ENCODE data around the gene PRPF40B.
"Not testable (repeated sequence)": the region's sequence is repeated elsewhere in the genome, so short reads cannot be mapped to it uniquely, and the experiment has no call there.

Gene PRPF40B

DNA sequence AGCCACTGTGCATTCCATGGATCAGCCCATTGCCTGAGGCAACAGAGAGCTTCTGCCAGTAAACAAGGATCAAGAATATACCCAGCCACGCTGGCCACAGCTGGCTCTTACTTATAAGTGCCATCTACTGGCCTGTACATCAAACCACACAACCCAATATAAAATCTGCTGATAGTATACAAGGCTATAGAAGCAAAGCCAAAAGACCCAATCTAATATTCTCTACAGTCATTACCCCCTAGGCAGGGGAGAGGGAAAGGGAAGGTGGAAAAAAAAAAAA, 13.5 kb upstream of the PRPF40B start:
- DNase-seq = no peak

DNA sequence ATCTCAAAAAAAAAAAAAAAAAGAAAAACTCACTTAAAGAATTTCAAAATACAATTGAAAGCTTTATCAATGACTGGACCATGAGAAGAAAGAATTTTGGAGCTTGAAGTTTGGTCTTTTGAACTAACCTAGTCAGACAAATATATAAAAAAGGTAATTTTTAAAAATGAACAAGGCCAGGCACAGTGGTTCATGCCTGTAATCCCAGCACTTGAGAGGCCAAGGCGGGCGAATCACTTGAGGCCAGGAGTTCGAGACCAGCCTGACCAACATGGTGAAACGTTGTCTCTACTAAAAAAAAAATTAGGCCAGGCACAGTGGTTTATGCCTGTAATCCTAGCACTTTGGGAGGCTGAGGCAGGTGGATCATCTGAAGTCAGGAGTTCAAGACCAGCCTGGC, 12.6 kb upstream of the PRPF40B start:
- DNase-seq = not testable (repeated sequence)

DNA sequence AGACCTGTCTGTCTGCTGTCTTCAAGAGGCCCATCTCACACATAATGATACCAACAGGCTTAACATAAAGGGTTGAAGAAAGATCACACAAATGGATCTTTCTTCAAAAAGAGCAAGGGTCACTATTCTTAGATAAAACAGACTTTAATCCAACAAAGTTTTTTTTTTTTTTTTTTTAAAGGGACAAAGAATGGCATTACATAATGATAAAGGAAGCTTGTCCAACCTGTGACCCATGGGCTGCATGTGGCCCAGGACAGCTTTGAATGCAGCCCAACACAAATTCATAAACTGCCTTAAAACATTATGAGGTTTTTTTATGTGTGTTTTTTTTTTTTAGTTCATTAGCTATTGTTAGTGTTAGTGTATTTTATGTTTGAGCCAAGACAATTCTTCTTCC, 11.2 kb upstream of the PRPF40B start:
- DNase-seq = no peak

DNA sequence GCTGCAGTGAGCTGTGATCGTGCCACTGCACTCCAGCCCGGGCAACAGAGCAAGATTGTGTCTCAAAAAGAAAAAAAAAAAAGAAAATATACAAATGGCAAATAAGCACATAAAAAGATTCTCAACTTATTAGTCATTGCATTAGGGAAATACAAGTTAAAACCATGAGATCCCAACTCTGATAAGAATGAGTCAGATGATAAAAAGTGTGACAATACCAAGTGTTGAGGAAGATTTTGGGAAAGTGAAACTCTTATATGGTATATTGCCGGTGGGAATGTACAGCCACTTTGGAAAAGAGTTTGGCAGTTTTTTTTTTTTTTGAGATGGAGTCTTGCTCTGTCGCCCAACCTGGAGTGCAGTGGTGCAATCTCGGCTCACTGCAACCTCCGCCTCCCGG, 7.6 kb upstream of the PRPF40B start:
- DNase-seq = no peak

DNA sequence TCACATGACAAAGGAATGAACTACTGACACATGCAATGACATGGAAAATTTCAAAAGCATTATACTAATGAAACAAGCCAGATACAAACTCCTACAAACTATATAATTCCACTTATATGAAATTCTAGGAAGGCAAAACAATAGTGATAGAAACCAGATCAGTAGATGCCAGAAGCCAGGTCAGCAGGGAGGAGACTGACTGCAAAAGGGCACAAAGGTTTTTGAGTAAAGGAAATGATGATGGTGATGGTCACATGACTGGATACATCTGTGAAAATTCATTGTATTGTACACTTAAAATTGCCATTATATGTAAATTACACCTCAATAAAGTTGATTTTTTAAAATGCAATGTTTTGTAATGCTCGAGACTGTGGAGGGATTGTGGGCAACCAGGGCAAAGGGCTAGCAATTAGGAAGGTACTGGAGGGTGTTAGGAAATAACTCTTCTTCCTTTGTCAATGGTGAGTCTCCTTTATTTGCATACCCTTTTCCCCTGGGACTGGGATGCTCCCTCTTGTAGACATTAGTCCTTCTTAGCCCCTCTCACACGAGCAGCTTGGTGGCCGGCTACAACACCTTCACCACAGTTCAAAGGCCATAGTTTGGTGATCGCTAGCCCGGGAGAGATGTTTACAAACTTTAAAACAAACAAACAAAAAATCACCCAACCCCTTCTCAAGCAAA, 6.7 kb upstream of the PRPF40B start:
- DNase-seq = no peak

DNA sequence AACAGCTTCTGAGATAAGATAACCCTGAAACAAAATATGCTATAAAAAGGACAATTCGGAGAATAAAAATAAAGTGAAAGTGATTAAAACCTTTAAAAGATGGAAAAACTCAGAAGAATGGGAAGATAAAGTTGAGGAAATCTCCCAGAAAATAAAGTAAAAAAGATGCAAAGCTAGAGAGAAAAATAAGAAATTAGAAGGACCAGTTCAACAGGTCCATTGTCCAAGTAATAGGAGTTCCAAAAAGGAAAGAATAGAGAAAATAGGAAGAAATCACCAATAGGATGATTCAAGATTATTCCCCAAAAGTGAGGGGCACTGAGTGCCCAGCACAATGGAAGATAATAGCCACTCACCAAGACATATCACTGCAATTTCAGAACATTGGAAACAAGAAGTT, 4.8 kb upstream of the PRPF40B start:
- no peak for DNase-seq

DNA sequence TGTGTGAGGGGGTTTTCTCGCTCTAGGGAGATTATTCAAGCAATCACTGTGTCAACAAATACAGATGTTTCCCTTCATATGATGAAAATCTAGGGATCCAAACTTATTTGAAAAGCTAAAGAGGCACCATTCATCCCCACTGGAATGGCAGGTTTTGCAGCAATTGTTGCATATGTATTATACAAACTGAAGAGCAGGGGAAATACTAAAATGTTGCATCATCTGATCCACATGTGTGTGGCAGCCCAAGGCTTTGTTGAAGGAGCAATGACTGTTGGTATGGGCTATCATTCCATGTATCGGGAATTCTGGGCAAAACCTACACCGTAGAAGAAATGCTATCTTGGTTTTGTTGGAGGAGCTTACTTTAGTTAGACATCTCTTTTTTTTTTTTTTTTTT, 4.1 kb upstream of the PRPF40B start:
- no peak for DNase-seq

DNA sequence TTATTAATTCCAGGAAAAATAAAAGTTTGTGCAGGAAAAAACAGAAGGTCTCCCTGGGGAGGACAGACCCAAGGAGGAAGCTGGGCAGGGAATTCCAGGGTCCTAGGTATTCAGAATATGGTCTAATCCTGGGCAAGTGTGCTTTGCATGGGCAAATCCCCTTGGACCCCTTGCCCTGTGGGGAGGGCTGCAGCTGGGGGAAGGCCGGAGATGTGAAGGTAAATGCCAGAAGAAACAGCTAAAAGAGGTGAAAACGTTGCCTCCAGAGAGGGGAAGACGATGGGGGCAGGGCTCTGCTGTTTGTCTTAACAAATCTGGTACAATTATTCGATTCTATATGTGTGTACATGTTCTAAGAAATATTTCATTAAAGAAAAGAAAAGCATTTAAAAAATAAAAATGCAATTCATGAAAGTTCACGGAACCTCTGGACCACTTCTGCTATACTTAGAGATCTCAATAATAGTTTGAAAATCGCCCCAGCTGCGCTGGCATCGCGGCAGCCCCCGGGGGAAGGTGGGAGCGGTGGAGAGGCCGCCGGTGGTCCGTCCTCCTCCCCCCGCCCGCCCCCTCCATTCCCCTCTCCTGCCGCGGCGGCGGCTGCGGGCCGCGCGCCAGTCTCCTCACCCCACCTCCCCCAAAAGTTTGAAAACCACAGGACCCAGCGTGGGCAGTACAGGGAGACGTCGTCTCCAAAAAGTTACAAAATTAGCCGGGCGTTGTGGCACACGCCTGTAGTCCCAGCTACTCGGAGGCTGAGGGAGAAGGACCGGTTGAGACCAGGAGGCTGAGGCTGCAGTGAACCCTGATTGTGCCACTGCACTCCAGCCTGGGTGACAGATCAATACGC, 1.5 kb upstream of the PRPF40B start:
- peak in 1 of 2 experiments; percentile 21 for DNase-seq

DNA sequence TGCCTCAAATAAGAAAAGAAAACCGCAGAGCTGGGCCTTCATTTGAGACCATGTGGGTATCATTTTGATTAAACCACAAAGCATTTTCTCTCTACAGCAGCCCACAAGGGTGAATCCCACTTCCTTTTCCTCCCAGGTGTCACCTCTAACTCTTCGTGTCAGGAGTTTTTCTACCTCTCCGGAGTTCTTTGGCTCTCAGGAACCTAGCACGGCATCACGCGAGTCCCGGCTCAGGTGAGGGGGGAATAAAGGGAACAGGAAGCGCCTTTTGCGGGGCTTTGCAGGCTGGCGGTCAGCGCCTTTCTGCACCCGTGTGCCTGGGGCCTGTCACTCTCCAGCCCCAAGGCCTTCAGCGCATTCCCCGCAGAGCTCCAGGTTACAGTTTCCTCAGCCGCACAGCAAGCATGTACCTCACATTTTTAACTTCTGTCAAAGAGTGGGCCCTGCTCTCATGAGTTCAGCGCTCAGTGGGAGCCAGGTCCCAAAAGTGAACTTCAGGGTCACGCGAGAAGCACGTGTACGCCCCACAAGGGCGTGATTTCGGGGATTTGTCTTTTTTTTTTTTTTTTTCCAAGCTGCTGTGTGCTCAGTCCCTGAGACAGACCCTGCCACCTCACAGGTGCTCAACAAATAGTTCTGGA, 740 bp upstream of the PRPF40B start:
- peak; percentile 18 to 35 for DNase-seq

DNA sequence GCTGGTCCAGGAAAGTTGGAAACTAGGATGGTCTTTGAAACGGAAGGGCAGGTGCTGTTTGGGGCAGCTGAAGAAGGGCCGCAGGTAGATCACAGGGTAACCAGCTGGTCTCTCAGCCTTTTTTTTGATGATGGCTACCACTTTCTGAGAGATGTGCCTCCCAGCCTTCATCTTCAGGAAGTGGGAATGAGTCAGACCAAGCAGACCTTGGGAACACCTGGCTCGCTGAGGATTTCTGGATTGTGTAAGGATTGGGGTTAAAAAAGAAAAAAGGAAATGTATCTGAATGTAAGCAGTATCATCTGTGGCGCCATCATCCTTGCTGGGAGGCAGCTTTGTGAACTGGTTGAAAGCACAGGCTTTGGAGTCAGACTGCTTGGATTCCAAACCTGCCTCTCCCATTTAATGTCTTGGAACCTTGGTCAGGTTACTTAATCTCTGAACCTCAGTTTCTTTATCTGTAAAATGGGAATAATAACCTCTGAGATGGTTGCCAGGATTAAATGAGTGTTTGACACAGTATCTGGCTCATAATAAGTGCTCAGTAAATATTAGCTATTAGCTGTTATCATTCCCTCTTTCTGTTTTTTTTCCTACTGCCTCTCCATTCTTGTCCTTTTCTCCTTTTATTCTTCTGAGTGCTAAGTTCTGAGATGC, 1.7 kb downstream of the PRPF40B start:
- no peak for DNase-seq

DNA sequence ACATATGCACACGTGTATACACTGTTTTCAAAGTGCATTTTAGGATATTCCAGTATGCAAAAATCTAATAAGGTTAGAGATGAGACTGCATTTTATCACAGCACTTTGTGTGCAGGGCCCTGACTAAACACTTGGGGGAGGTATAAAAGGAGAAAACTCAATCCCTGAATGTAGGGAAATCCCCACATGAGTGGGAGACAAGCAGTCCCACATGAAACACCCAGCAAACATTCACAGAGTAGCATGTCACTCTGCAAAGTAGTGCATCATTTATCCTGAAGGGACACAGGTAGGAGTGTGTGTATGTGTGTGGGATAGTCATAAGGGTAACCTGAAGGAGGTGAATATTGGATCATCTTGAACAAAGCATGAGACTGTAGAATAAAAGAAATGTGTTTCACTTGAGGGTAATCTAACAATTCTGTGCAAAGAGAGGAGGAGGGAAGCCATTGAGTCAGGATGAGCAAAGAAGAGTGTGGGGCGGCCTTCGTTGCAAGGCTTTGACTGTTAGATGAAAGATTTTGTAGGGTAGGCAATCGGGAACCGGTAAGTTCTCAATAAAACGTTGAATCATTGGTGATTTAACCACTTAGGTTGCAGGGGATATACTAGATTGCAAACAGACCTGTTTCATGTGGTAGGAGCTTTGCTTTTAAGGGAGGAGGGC, 2.9 kb downstream of the PRPF40B start:
- peak in 1 of 2 experiments; percentile 37 for DNase-seq

DNA sequence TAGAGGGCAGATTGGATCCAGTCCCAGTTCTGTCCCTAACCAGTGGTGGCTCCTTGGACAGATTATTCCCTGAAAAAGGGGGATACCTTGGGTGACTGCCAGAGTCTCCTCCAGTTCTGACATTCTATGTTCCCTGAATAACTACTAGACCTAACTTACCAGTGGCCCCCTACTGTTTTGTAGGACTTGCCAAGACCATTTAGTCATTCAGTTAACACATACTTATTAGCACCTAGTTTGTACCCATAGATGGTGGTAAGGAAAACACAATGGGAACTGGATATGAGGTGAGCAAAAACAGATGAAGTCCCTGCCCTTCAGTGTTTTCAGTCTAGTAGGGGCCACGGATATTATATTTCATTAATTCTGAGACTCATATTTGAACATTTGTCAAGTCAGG, 3.5 kb downstream of the PRPF40B start:
- no peak for DNase-seq

DNA sequence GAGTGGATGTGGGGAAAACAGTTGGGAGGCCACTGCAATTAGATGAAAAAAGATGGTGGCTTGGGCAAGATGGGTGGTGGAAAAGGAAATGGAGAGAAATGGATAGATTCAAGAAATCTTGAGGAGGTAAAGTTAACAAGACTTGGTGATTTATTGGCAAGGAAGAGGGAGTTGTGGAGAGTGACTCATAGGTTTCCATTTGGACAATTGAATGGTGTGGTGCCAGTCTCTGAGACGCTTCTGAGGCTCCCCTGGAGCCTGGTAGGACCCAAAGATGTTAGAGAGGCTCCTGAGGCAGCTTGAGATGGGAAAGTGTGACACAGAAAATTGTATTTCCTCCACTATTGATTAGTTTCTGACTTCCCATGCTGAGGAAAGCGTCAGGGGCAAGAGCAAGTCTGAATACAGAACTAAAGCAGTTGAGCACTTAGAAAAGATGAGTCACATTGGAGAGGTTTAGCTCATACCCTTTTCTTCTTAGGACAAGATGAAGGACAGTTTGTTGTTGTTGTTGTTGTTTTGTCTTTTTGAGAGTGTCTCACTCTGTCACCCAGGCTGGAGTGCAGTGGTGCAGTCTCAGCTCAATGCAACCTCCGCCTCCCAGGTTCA, 4.5 kb downstream of the PRPF40B start:
- no peak for DNase-seq

DNA sequence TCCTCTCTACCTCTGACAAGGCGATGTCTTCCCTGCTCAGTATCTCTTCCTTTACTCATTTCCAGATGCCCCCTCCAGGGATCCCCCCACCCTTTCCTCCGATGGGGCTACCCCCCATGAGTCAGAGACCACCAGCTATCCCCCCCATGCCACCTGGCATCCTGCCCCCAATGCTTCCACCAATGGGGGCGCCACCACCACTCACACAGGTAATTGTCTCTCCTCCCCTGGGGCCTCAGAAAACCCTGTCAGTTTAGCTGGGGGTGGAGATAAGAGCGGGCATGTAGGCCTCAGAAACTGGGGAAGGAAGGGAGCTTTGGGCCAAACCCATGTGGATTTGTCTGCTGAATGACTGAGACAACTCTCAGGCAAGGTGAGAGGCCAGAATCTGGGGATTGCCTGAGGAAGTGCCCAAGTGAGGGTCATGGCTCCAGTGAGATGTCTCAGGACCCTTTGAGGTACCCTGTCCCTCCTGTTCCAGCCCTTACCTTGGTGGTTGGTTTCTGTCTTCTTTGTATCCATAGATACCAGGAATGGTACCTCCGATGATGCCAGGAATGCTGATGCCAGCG, 8.1 kb downstream of the PRPF40B start:
- no peak for DNase-seq

DNA sequence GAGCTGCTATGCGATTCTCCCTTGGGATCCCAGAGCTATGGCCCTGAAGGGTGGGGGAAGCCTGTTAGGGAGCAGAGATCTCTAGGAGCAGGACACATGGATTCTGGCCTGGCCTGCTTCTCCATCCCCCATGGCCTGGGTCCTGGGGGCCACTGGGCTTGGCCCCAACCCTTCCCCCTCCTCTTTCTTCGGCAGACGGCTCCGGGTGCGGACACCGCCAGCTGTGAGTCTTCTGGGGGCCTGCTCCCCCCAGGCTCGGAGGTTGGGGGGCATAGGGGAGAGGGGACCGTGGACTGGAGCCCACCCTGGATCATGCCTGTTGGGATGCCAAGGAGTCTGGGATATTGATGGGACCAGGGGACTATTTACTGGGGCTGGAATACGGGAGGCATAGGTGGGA, 9.0 kb downstream of the PRPF40B start:
- DNase-seq = no peak

DNA sequence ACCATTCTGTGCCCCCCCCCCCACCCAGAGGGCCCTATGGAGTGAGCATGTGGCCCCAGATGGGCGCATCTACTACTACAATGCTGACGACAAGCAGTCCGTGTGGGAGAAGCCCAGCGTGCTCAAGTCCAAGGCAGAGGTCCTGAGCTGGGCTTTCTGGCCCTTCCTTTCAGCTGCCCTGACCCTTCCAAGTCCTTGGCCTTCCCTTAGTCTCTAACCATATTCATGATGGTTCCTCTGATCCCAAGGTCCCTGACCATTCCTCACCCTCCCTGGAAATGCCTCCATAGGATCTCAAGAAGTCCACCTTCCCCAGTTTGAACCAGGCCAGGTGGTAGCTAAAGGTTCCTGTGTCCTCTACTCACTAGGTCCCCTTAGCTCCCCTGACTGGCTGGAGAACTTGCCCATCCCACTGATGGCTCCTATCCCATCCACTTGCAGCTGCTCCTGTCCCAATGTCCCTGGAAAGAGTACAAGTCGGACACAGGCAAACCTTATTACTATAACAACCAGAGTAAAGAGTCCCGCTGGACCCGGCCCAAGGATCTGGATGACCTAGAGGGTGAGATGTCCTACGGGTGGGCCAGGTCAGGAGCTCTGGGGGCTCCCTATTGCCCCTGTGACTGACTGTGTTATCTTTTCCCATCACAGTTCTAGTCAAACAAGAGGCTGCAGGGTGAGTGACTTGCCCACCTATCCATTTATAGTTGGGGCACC, 9.8 kb downstream of the PRPF40B start:
- DNase-seq = no peak

DNA sequence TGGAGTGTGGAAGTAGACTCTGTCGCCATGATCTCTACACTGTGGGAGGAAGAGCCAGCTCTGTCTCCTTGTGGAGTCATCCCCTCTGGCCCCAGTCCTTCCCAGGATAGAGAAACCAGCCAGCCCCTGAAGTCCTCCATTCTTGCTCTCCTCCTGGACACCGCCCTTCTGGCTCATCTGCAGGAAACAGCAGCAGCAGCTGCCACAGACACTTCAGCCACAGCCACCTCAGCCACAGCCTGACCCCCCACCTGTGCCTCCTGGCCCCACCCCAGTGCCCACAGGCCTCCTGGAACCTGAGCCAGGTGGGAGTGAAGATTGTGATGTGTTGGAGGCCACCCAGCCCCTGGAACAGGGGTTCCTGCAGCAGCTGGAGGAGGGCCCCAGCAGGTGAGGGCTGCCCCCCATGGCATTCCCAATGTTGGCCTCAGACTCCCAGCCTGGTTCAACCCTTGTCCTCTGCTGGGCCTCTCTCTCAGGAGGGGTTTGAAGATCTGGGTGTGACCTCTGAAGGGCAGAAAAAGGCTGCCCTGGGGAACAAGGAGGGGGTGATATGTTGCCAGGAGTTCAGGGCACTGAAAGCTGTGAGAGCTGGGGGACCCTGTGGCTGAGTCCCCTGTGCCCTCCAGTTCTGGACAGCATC, 10.5 kb downstream of the PRPF40B start:
- no peak for DNase-seq

DNA sequence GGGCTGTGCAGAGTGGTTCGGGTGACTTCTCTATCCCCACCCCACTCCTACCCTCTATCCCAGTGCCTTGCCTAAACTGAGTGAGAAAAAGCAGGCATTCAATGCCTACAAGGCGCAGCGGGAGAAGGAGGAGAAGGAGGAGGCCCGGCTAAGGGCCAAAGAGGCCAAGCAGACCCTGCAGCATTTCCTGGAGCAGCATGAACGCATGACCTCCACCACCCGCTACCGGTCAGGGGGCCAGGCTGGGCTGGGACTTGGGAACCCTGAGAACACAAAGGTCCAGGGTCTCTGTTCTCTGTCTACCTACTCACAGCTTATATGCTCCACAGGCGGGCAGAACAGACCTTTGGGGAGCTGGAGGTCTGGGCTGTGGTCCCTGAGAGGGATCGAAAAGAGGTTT, 11.7 kb downstream of the PRPF40B start:
- no peak for DNase-seq

DNA sequence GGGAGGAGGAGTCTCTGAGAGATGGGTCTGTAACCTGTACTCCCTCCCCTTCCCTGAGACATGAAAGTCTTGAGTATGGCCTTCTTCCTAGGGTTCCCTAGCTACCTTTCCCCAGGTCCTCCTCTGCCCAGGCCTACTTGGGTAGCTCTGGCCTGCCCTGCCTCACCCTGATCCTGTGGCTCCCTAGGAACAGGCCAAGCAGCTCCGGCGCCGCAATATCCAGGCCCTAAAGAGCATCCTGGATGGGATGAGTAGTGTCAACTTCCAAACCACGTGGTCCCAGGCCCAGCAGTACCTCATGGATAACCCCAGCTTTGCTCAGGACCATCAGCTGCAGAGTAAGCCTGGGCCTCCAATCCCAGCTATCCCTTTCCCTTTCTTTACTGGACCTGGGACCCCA, 12.3 kb downstream of the PRPF40B start:
- DNase-seq = no peak

DNA sequence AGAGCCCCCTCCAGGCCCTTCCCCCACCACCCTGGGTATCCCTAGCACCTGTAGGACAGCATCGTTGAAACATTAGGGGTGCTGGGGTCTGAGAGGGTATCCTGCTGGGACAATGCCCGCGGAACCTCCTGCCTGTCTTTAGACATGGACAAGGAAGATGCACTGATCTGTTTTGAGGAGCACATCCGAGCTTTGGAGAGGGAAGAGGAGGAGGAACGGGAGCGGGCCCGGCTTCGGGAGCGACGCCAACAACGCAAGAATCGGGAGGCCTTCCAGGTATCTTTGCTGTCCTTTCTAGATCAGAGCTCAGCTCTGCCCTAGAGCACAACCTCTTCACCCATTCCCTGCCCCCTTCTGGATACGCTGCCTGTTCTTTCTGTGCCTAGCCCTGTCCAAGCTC, 13.2 kb downstream of the PRPF40B start:
- DNase-seq = no peak
